GM18499 (cell line): ENCODE data around the gene CHST13.

Experiments used
- ATAC-seq: cut with Tn5 transposase; IDR thresholded peaks from one replicate; pipeline ENCODE4 v1.9.1; 2021; ENCODE audit warnings: moderate number of reproducible peaks; ENCODE audit not compliant: insufficient read depth, unreplicated experiment

Gene CHST13

GRCh38 chr3:126551839-126552687 is 28.1 kb downstream of the CHST13 start:
- no peak for ATAC-seq

GRCh38 chr3:126552688-126553283 is 28.8 kb downstream of the CHST13 start:
- no peak for ATAC-seq

- ATAC-seq = no peak
Measured at GRCh38 chr3:126553284-126554084, 29.5 kb downstream of the CHST13 start.

- no peak for ATAC-seq
Measured at GRCh38 chr3:126554560-126555525, 30.9 kb downstream of the CHST13 start.

GRCh38 chr3:126555795-126556636 is 32.1 kb downstream of the CHST13 start:
- no peak for ATAC-seq

GRCh38 chr3:126556637-126557414 is 32.9 kb downstream of the CHST13 start:
- ATAC-seq = no peak

- ATAC-seq = no peak
Measured at GRCh38 chr3:126557415-126557745, 33.4 kb downstream of the CHST13 start.

GRCh38 chr3:126557761-126558160 is 33.8 kb downstream of the CHST13 start:
- no peak for ATAC-seq

GRCh38 chr3:126558336-126559071 is 34.5 kb downstream of the CHST13 start, which contains the start of gene C3orf22:
C3orf22 (minus strand) TSS chr3:126558932; CDS start chr3:126553390, 5,542 bp downstream.
- no peak for ATAC-seq

GRCh38 chr3:126562737-126563276 is 38.9 kb downstream of the CHST13 start:
- ATAC-seq = no peak

GRCh38 chr3:126567696-126568438 is 43.9 kb downstream of the CHST13 start:
- no peak for ATAC-seq

- no peak for ATAC-seq
Measured at GRCh38 chr3:126568776-126569342, 44.9 kb downstream of the CHST13 start.

GRCh38 chr3:126569390-126569975 is 45.5 kb downstream of the CHST13 start:
- ATAC-seq = no peak

GRCh38 chr3:126570103-126570541 is 46.2 kb downstream of the CHST13 start:
- no peak for ATAC-seq

GRCh38 chr3:126571078-126571477 is 47.1 kb downstream of the CHST13 start:
- ATAC-seq = no peak
